Astrocyte (in vitro differentiated cells and primary cell): ENCODE results near the gene NPHS1. TPM values are rescaled to one million over a fixed set of nuclear protein-coding genes. Genes with fewer than 3 reads are reported as not detected.

Source experiments
- DNase-seq: peaks from one replicate; pipeline ENCODE4 v3.0.0-alpha.2; 2010; ENCODE audit warnings: low read depth
- FAIRE-seq: peaks from 2 replicates; lab custom pipeline; 2011; peaks lifted over from hg19 to GRCh38; lab: Jason Lieb, UNC
- H2AFZ ChIP-seq: 2 replicates; pipeline ENCODE4 v1.6.0; 2012; ENCODE audit warnings: low read depth, low read length, inconsistent platforms
- H3K27ac ChIP-seq: 2 replicates; pipeline ENCODE4 v1.5.1; 2011; ENCODE audit warnings: low read depth, low read length, inconsistent platforms
- H3K27me3 ChIP-seq: 2 replicates; pipeline ENCODE4 v1.6.0; 2011; ENCODE audit warnings: low read length, inconsistent platforms; ENCODE audit not compliant: insufficient read depth
- H3K36me3 ChIP-seq: 2 replicates; pipeline ENCODE4 v1.5.1; 2011; ENCODE audit warnings: low read length, inconsistent platforms; ENCODE audit not compliant: insufficient read depth
- H3K4me1 ChIP-seq: 2 replicates; pipeline ENCODE4 v1.5.1; 2011; ENCODE audit warnings: low read length, inconsistent platforms; ENCODE audit not compliant: insufficient read depth
- H3K4me2 ChIP-seq: 2 replicates; pipeline ENCODE4 v1.6.0; 2012; ENCODE audit warnings: low read length, inconsistent platforms
- H3K4me3 ChIP-seq: 2 replicates; pipeline ENCODE4 v1.5.1; 2011; ENCODE audit warnings: low read depth, mild to moderate bottlenecking, low read length, inconsistent platforms; ENCODE audit not compliant: insufficient read depth
- H3K79me2 ChIP-seq: 2 replicates; pipeline ENCODE4 v1.6.0; 2012; ENCODE audit warnings: mild to moderate bottlenecking, low read length, inconsistent platforms; ENCODE audit not compliant: insufficient read depth
- H3K9ac ChIP-seq: 2 replicates; pipeline ENCODE4 v1.6.0; 2012; ENCODE audit warnings: mild to moderate bottlenecking, low read length, inconsistent platforms
- H3K9me3 ChIP-seq: 2 replicates; pipeline ENCODE4 v1.5.1; 2012; ENCODE audit warnings: low read depth, mild to moderate bottlenecking, low read length, inconsistent platforms; ENCODE audit not compliant: insufficient read depth
- H4K20me1 ChIP-seq: 2 replicates; pipeline ENCODE4 v1.6.0; 2012; ENCODE audit warnings: low read length, inconsistent platforms; ENCODE audit not compliant: insufficient read depth
- H3K27ac Mint-ChIP-seq: one replicate; pipeline ENCODE4 v1.8.0; 2021; ENCODE audit warnings: mild to moderate bottlenecking, mixed read lengths; ENCODE audit not compliant: unreplicated experiment
- H3K27me3 Mint-ChIP-seq: one replicate; pipeline ENCODE4 v1.8.0; 2021; ENCODE audit warnings: low read depth, mixed read lengths; ENCODE audit not compliant: unreplicated experiment
- H3K36me3 Mint-ChIP-seq: one replicate; pipeline ENCODE4 v1.8.0; 2021; ENCODE audit warnings: low read depth, mixed read lengths; ENCODE audit not compliant: unreplicated experiment
- H3K4me1 Mint-ChIP-seq: one replicate; pipeline ENCODE4 v1.8.0; 2021; ENCODE audit warnings: low read depth, mixed read lengths; ENCODE audit not compliant: unreplicated experiment
- H3K4me3 Mint-ChIP-seq: one replicate; pipeline ENCODE4 v1.8.0; 2021; ENCODE audit warnings: mild to moderate bottlenecking, moderate library complexity, mixed read lengths; ENCODE audit not compliant: unreplicated experiment
- H3K9me3 Mint-ChIP-seq: one replicate; pipeline ENCODE4 v1.8.0; 2021; ENCODE audit warnings: mild to moderate bottlenecking, mixed read lengths; ENCODE audit not compliant: unreplicated experiment
- EZH2 ChIP-seq: IDR thresholded peaks from 2 replicates; pipeline ENCODE4 v1.6.1; 2012; ENCODE audit warnings: mild to moderate bottlenecking, low read length, inconsistent platforms; ENCODE audit not compliant: insufficient read depth
- total RNA-seq: library from RNA; stranded (reverse); gene quantifications from 2 replicates; pipeline ENCODE4 v1.2.1, GENCODE V29; 2021
- TF ChIP-seq, protein P1 (sequence below): IDR thresholded peaks from 2 replicates; pipeline ENCODE4 v1.5.1; 2011; ENCODE audit warnings: low read depth, mild to moderate bottlenecking, inconsistent platforms, low read length, moderate library complexity; ENCODE audit not compliant: insufficient read depth

NPHS1 gene
- total RNA-seq, 1 donor from 2014 or later: not detected

- Histone ChIP-seq H3K9me3 (no peaks in the 10 kb centered on the region), H3K4me3 (no peak overlapping the region), H3K79me2 (no peaks in the 10 kb centered on the region), H3K4me2 (no peak overlapping the region), H3K27me3 (no peaks in the 10 kb centered on the region), H4K20me1 (no peaks in the 10 kb centered on the region), H3K4me1 (no peaks in the 10 kb centered on the region), H3K9ac (no peak overlapping the region), H2AFZ (no peak overlapping the region), H3K27ac (no peak overlapping the region), H3K36me3 (no peaks in the 10 kb centered on the region)
- no peaks in the 10 kb centered on the region for H3K9me3 Mint-ChIP-seq
- no peak overlapping the region for H3K27ac Mint-ChIP-seq
- no peaks in the 10 kb centered on the region for H3K36me3 Mint-ChIP-seq
- DNase-seq: no peak
- no peaks in the 10 kb centered on the region for H3K4me1 Mint-ChIP-seq
- no peak overlapping the region for H3K4me3 Mint-ChIP-seq
- TF ChIP-seq, protein P1, sequence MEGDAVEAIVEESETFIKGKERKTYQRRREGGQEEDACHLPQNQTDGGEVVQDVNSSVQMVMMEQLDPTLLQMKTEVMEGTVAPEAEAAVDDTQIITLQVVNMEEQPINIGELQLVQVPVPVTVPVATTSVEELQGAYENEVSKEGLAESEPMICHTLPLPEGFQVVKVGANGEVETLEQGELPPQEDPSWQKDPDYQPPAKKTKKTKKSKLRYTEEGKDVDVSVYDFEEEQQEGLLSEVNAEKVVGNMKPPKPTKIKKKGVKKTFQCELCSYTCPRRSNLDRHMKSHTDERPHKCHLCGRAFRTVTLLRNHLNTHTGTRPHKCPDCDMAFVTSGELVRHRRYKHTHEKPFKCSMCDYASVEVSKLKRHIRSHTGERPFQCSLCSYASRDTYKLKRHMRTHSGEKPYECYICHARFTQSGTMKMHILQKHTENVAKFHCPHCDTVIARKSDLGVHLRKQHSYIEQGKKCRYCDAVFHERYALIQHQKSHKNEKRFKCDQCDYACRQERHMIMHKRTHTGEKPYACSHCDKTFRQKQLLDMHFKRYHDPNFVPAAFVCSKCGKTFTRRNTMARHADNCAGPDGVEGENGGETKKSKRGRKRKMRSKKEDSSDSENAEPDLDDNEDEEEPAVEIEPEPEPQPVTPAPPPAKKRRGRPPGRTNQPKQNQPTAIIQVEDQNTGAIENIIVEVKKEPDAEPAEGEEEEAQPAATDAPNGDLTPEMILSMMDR: no peak
- no peak for TF ChIP-seq EZH2
- H3K27me3 Mint-ChIP-seq: peaks cover 25% of the 10 kb centered on the region
- no peak for FAIRE-seq
Observed at GRCh38 chr19:35824150-35824549, 28.2 kb downstream of the NPHS1 start.

DNA sequence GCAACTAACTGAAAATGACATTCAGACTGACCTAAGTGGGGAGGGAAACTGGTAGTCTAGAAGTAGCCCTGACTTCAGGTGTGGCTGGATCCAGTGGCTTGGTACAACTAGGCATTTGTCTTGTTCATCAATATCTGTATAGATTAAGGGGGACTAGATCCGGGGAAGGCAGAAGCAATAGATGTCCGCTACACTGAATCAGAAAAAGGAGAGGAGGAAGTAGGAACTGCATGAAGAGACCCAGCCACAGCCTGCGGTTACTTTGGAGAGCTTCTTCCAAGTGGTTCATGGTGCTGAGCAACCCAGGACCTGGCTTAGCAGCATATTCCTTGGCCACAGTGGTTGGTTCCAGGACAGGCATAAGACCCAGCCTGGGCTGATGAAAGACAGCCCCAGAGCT lies 29.7 kb downstream of the NPHS1 start:
- H3K27me3 Mint-ChIP-seq: peaks cover 26% of the 10 kb centered on the region
- H3K4me3 Mint-ChIP-seq: no peak overlapping the region
- Histone ChIP-seq H3K4me1 (no peaks in the 10 kb centered on the region), H2AFZ (no peak overlapping the region), H3K27me3 (peaks cover 4% of the 10 kb centered on the region), H3K9me3 (no peaks in the 10 kb centered on the region), H3K9ac (no peak overlapping the region), H3K27ac (no peak overlapping the region), H3K4me2 (no peak overlapping the region), H3K79me2 (no peaks in the 10 kb centered on the region), H4K20me1 (no peaks in the 10 kb centered on the region), H3K4me3 (no peak overlapping the region), H3K36me3 (no peaks in the 10 kb centered on the region)
- no peaks in the 10 kb centered on the region for H3K36me3 Mint-ChIP-seq
- FAIRE-seq: no peak
- H3K27ac Mint-ChIP-seq: no peak overlapping the region
- no peaks in the 10 kb centered on the region for H3K4me1 Mint-ChIP-seq
- TF ChIP-seq EZH2: no peak
- TF ChIP-seq, protein P1: no peak
- no peak for DNase-seq
- H3K9me3 Mint-ChIP-seq: no peaks in the 10 kb centered on the region

DNA sequence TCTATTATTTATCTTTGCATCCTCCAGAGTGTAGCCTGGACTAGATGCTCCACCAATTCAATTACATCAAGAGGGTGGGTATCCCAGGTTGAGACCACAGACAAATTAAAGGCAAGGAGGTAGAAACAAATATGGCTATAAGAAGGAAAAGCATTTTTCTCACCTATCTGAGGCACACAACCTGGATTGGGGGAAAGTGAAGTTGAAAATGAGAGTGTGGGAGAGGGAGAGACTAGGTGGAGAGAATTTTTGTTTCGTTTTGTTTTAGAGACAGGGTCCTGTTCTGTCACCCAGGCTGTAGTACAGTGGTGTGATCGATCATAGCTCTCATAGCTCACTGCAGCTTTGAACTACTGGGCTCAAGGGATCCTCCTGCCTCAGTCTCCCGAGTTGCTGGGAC lies 33.9 kb downstream of the NPHS1 start:
- H3K79me2 ChIP-seq: no peaks in the 10 kb centered on the region
- H3K27me3 ChIP-seq: peaks cover 4% of the 10 kb centered on the region
- Mint-ChIP-seq H3K4me1 (no peaks in the 10 kb centered on the region), H3K36me3 (no peaks in the 10 kb centered on the region), H3K27ac (no peak overlapping the region), H3K27me3 (peaks cover 15% of the 10 kb centered on the region), H3K4me3 (no peak overlapping the region), H3K9me3 (no peaks in the 10 kb centered on the region)
- no peaks in the 10 kb centered on the region for H3K36me3 ChIP-seq
- H3K4me1 ChIP-seq: no peaks in the 10 kb centered on the region
- H3K9ac ChIP-seq: no peak overlapping the region
- DNase-seq (no peak), FAIRE-seq (no peak)
- H3K27ac ChIP-seq: no peak overlapping the region
- TF ChIP-seq, protein P1: no peak
- TF ChIP-seq EZH2: no peak
- H3K4me3 ChIP-seq: no peak overlapping the region
- H3K9me3 ChIP-seq: no peaks in the 10 kb centered on the region
- H2AFZ ChIP-seq: no peak overlapping the region
- H3K4me2 ChIP-seq: no peak overlapping the region
- no peaks in the 10 kb centered on the region for H4K20me1 ChIP-seq
